Endothelial cell of umbilical vein (primary cell): ENCODE measurements around the gene EDEM2. TPM values are rescaled to one million over a fixed set of nuclear protein-coding genes. Genes with fewer than 3 reads are reported as not detected.
A peak's percentile ranks its signal among the peaks of the same experiment; 100 is the strongest.
"Not testable (repeated sequence)": the region's sequence is repeated elsewhere in the genome, so short reads cannot be mapped to it uniquely, and the experiment has no call there.

Experiments used
- BruUV-seq: library from RNA; stranded (reverse); fragments of 400-500 nt; replicated peaks from 2 replicates; lab custom pipeline; 2021; lab: Mats Ljungman, UMichigan
- CTCF ChIA-PET: fragments of 300-600, 350-600 bp; sonication (Branson Sonifier 250); formaldehyde crosslinking; loops from one replicate; lab custom pipeline; 2021; ENCODE audit warnings: antibody characterized with exemption, inconsistent platforms; lab: Charles Lee
- POLR2A ChIA-PET: fragments of 300-600, 350-600 bp; sonication (Branson Sonifier 250); formaldehyde crosslinking; loops from one replicate; lab custom pipeline; 2021; ENCODE audit warnings: antibody characterized with exemption, inconsistent platforms; lab: Charles Lee
- DNase-seq: peaks from one replicate; pipeline ENCODE4 v3.0.0-alpha.2; 2011; ENCODE audit warnings: low read depth, low spot score
- FAIRE-seq: peaks from 2 replicates; lab custom pipeline; 2011; peaks lifted over from hg19 to GRCh38; lab: Jason Lieb, UNC
- H2AFZ ChIP-seq: 2 replicates; pipeline ENCODE4 v1.6.0; 2012; ENCODE audit warnings: low read depth, low read length, control low read depth, inconsistent platforms
- H3K27ac ChIP-seq: 2 replicates; pipeline ENCODE4 v1.5.1; 2011; ENCODE audit warnings: low read depth, mild to moderate bottlenecking, control low read depth, low read length, moderate library complexity; ENCODE audit not compliant: insufficient read depth
- H3K27me3 ChIP-seq, 2 experiments: 2 replicates each; pipeline versions ENCODE4 v1.6.0 to v1.6.1; 2011; ENCODE audit warnings: low read length in 2 of 2, mixed read lengths in 1 of 2; ENCODE audit not compliant: control insufficient read depth in 2 of 2, insufficient read depth in 2 of 2
- H3K36me3 ChIP-seq, 2 experiments: 2 replicates in 1 of 2; 3 replicates in 1 of 2; pipeline ENCODE4 v1.5.1; 2011; ENCODE audit warnings: low read length in 2 of 2, mild to moderate bottlenecking in 1 of 2, moderate library complexity in 1 of 2; ENCODE audit not compliant: control insufficient read depth in 2 of 2, insufficient read depth in 2 of 2; ENCODE audit errors: extremely low read depth in 1 of 2
- H3K4me1 ChIP-seq: 3 replicates; pipeline ENCODE4 v1.5.1; 2011; ENCODE audit warnings: mild to moderate bottlenecking, low read length; ENCODE audit not compliant: control insufficient read depth, insufficient read depth; ENCODE audit errors: extremely low read depth
- H3K4me2 ChIP-seq: 2 replicates; pipeline ENCODE4 v1.6.1; 2011; ENCODE audit warnings: low read length, control low read depth, mixed read lengths; ENCODE audit not compliant: insufficient read depth
- H3K4me3 ChIP-seq, 3 experiments: fragments of 200-600 bp in 1 of 3; sonication (generic), shearing (Covaris generic) in 1 of 3; replicated peaks in 1 of 3; 2 replicates each; pipeline ENCODE4 v1.5.1; 2011 to 2016; ENCODE audit warnings: control low read depth in 3 of 3, low read length in 3 of 3, mild to moderate bottlenecking in 2 of 3, inconsistent platforms in 1 of 3, low read depth in 1 of 3, moderate library complexity in 1 of 3; ENCODE audit not compliant: insufficient read depth in 1 of 3
- H3K79me2 ChIP-seq: 2 replicates; pipeline ENCODE4 v1.6.0; 2012; ENCODE audit warnings: low read length, inconsistent platforms; ENCODE audit not compliant: control insufficient read depth, insufficient read depth
- H3K9ac ChIP-seq: replicated peaks from 2 replicates; pipeline ENCODE3; 2011; ENCODE audit warnings: low read length, control low read depth; ENCODE audit not compliant: insufficient read depth; ENCODE audit errors: extremely low read depth
- H3K9me1 ChIP-seq: replicated peaks from 3 replicates; pipeline ENCODE4 v1.6.0; 2011; ENCODE audit warnings: mild to moderate bottlenecking, low read length; ENCODE audit not compliant: control insufficient read depth, insufficient read depth; ENCODE audit errors: extremely low read depth
- H3K9me3 ChIP-seq: replicated peaks from 2 replicates; pipeline ENCODE4 v1.5.1; 2012; ENCODE audit warnings: low read length, inconsistent platforms; ENCODE audit not compliant: control insufficient read depth, insufficient read depth
- H4K20me1 ChIP-seq: replicated peaks from 2 replicates; pipeline ENCODE3; 2011; ENCODE audit warnings: mild to moderate bottlenecking, low read length; ENCODE audit not compliant: control insufficient read depth, insufficient read depth; ENCODE audit errors: extremely low read depth
- MYC ChIP-seq: IDR thresholded peaks from one replicate; pipeline ENCODE4 v1.6.1; 2011; ENCODE audit warnings: mild to moderate bottlenecking, low read depth, low read length
- POLR2A ChIP-seq: IDR thresholded peaks from 2 replicates; pipeline ENCODE4 v1.6.1; 2012; ENCODE audit warnings: low read depth, mild to moderate bottlenecking, control low read depth, low read length
- dilution Hi-C: fragments of 300-500 bp; cut with MboI; formaldehyde crosslinking; loops from one replicate; pipeline ENCODE4 v1.15.0; 2019; ENCODE audit warnings: low sequenced_read_pairs; ENCODE audit not compliant: extremely low pct_ligation_motif_present
- intact Hi-C: fragments of 100-400 bp; cut with micrococcal nuclease; formaldehyde crosslinking; loops from one replicate; pipeline ENCODE4 v1.10.0; 2022
- polyA plus RNA-seq, 4 experiments: library from polyadenylated mRNA; depleted of rRNA in 3 of 4; stranded (reverse) in 3 of 4; unstranded in 1 of 4; fragments of >200 nt; gene quantifications; 2 replicates each; pipeline versions ENCODE4 v1.2.1 to v1.2.3, GENCODE V29; 2011 to 2012; ENCODE audit warnings: missing spikeins in 1 of 4
- total RNA-seq: library from RNA; stranded (reverse); gene quantifications from 2 replicates; pipeline ENCODE4 v1.2.3, GENCODE V29; 2021
- TF ChIP-seq, protein P1 (sequence below): IDR thresholded peaks from 2 replicates; pipeline ENCODE4 v1.6.1; 2011; ENCODE audit not compliant: insufficient read depth, insufficient read length
- TF ChIP-seq, protein P2 (sequence below), 2 donors: IDR thresholded peaks; 1 replicate in 1 of 2; 2 replicates in 1 of 2; pipeline ENCODE4 v1.5.1; 2011; ENCODE audit warnings: low read length in 2 of 2, mild to moderate bottlenecking in 2 of 2, moderate library complexity in 2 of 2, control low read depth in 1 of 2, inconsistent platforms in 1 of 2, low read depth in 1 of 2; ENCODE audit not compliant: insufficient read depth in 1 of 2; ENCODE audit errors: extremely low read depth in 1 of 2

EDEM2 gene
- total and polyA plus RNA-seq, 2 donors (not counting 3 experiments of a cell fraction or from before 2014, with no cell fraction given), result 29.1 to 39.5 TPM

DNA sequence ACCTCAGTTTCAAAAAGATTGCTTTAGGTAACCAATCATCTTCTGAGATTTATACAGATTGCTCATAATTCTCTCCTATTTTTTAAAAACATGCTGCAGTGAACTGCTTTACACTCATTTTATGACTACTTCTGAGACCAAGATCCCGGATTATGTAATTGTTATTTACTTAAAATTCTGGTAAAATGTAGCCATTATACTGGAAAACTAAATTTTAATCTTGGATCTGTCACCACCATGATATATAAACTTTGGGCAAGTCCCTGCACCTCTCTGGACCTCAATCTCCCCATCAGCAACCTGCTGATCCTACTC, 24.3 kb upstream of the EDEM2 start:
- H3K27ac ChIP-seq, result peak overlapping the region; percentile 32
- H3K9me1 ChIP-seq, result no peaks in the 10 kb centered on the region
- intact Hi-C loops, result loop anchor here (1.0 to 5.0 kb wide), 3 partner anchors 24 to 446 kb away; partner anchors contain the start of genes EDEM2 and SPAG4
- ChIA-PET CTCF (interaction anchor here (0.7 kb wide), 1 partner anchor 35 kb away, joined by 3 read pairs; no protein-coding TSS in a partner anchor), POLR2A (no interaction called here)
- H3K27me3 ChIP-seq, result no peaks in the 10 kb centered on the region
- H3K4me1 ChIP-seq, result peaks cover 40% of the 10 kb centered on the region
- peaks cover 6 to 7% of the 10 kb centered on the region in 2 experiments for H3K36me3 ChIP-seq
- peaks cover 38% of the 10 kb centered on the region for H3K79me2 ChIP-seq
- no peak for TF ChIP-seq POLR2A
- no peak for TF ChIP-seq MYC
- TF ChIP-seq, protein P1, sequence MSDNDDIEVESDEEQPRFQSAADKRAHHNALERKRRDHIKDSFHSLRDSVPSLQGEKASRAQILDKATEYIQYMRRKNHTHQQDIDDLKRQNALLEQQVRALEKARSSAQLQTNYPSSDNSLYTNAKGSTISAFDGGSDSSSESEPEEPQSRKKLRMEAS, result no peak
- TF ChIP-seq, protein P2, sequence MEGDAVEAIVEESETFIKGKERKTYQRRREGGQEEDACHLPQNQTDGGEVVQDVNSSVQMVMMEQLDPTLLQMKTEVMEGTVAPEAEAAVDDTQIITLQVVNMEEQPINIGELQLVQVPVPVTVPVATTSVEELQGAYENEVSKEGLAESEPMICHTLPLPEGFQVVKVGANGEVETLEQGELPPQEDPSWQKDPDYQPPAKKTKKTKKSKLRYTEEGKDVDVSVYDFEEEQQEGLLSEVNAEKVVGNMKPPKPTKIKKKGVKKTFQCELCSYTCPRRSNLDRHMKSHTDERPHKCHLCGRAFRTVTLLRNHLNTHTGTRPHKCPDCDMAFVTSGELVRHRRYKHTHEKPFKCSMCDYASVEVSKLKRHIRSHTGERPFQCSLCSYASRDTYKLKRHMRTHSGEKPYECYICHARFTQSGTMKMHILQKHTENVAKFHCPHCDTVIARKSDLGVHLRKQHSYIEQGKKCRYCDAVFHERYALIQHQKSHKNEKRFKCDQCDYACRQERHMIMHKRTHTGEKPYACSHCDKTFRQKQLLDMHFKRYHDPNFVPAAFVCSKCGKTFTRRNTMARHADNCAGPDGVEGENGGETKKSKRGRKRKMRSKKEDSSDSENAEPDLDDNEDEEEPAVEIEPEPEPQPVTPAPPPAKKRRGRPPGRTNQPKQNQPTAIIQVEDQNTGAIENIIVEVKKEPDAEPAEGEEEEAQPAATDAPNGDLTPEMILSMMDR (IDR thresholded peaks at IDR 0.05; ENCODE audit: extremely low read depth in 1 of 2, insufficient read depth in 1 of 2, low read depth in 1 of 2, low read length in 2 of 2), result no peak
- FAIRE-seq (no peak), DNase-seq (no peak)
- no peaks in the 10 kb centered on the region for H4K20me1 ChIP-seq
- no peak overlapping the region for H3K9ac ChIP-seq
- no peaks in the 10 kb centered on the region for H3K9me3 ChIP-seq
- H2AFZ ChIP-seq, result no peak overlapping the region
- H3K4me2 ChIP-seq, result peak overlapping the region; percentile 39
- H3K4me3 ChIP-seq, result no peak overlapping the region
- dilution Hi-C loops, result no loop called here
- no TSS peak for BruUV-seq

DNA sequence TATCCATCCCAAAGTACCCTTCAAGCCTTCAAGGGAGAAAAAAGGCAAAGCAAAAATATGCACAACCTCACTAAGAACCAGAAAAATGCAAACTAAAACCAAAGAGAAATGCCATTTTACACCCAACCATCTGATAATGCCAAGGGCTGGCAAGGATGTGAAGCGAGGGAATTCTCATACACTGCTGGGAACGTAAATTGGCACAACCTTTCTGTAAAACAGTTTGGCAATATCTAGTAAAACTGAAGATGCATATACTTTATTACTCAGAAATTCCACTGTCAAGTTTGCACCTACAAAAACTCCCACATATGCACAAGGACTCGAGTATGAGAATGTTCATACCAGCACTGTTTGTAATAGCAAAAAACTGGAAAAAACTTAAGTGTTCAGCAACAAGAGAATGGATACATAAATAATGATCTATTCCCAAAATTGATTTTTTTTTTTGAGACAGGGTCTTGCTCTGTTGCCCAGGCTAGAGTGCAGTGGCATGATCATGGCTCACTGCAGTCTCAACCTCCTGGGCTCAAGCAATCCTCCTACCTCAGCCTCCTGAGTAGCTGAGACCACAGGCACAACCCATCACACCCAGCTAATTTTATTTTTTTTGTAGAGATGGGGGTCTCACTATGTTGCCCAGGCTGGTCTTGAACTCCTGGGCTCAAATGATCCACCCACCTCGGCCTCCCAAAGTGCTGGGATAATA, 21.7 kb upstream of the EDEM2 start:
- H3K36me3 ChIP-seq, H3K27me3 ChIP-seq, H2AFZ ChIP-seq, H3K9ac ChIP-seq, H3K27ac ChIP-seq, BruUV-seq, intact Hi-C loops, dilution Hi-C loops, FAIRE-seq, H3K9me1 ChIP-seq, H3K4me3 ChIP-seq, H4K20me1 ChIP-seq, H3K9me3 ChIP-seq, H3K4me2 ChIP-seq, POLR2A ChIA-PET: not testable (repeated sequence)
- peak; percentile 1 for DNase-seq
- Histone ChIP-seq H3K79me2 (peaks cover 19% of the 10 kb centered on the region), H3K4me1 (peaks cover 40% of the 10 kb centered on the region)
- CTCF ChIA-PET, result interaction anchor here (0.8 to 2.3 kb wide), 2 partner anchors 23 to 40 kb away, joined by 3 to 15 read pairs; no protein-coding TSS in a partner anchor
